K562 (cell line): ENCODE data around the gene CDCP1. TPM values are rescaled to one million over a fixed set of nuclear protein-coding genes. Genes with fewer than 3 reads are reported as not detected.

ENCODE experiments used
- ELF2 ChIP-seq: fragments of 250-450 bp; sonication (Bioruptor Pico); IDR thresholded peaks from 2 replicates; pipeline ENCODE4 v1.5.0; 2021; ENCODE audit warnings: mild to moderate bottlenecking
- GABPB2 ChIP-seq: fragments of 250-450 bp; sonication (Bioruptor Pico); conservative IDR thresholded peaks from 2 replicates; pipeline ENCODE4 v1.5.1; 2021; ENCODE audit warnings: mild to moderate bottlenecking
- GTF2F1 ChIP-seq: IDR thresholded peaks from 2 replicates; pipeline ENCODE4 v1.6.1; 2011; ENCODE audit warnings: low read depth, low read length, improper control_type of control experiment
- KLF10 ChIP-seq: fragments of 250-450 bp; sonication (Bioruptor Pico); IDR thresholded peaks from 2 replicates; pipeline ENCODE4 v1.6.1; 2021; ENCODE audit warnings: matching md5 sums
- MYBL2 ChIP-seq, 2 experiments: fragments of 450-650 bp in 1 of 2; sonication (generic) in 1 of 2; formaldehyde crosslinking in 1 of 2; IDR thresholded peaks; 2 replicates each; pipeline versions ENCODE4 v1.6.1 to v1.8.1; 2017 to 2022; ENCODE audit warnings: borderline replicate concordance in 1 of 2, inconsistent platforms in 1 of 2, low read depth in 1 of 2, mild to moderate bottlenecking in 1 of 2, missing genetic modification reagents in 1 of 2, moderate library complexity in 1 of 2
- RBM22 ChIP-seq: fragments of 200-400 bp; formaldehyde crosslinking; IDR thresholded peaks from 2 replicates; pipeline ENCODE4 v1.6.1; 2018; ENCODE audit warnings: low read length, low read depth; ENCODE audit not compliant: poor library complexity, severe bottlenecking
- SAP30 ChIP-seq: fragments of 200-600 bp; sonication (generic); IDR thresholded peaks from 2 replicates; pipeline ENCODE4 v1.6.1; 2012; ENCODE audit warnings: borderline replicate concordance, low read depth, mild to moderate bottlenecking, moderate library complexity, low read length, control low read depth, inconsistent platforms; ENCODE audit not compliant: insufficient read depth, poor library complexity, severe bottlenecking
- SMAD3 ChIP-seq: fragments of 450-650 bp; formaldehyde crosslinking; conservative IDR thresholded peaks from 2 replicates; pipeline ENCODE4 v1.4.0; 2020; ENCODE audit warnings: mild to moderate bottlenecking
- ZBTB43 ChIP-seq: sonication (generic); formaldehyde crosslinking; IDR thresholded peaks from 2 replicates; pipeline ENCODE4 v1.8.0; 2023; ENCODE audit warnings: mild to moderate bottlenecking, missing genetic modification reagents
- ZNF263 ChIP-seq: sonication (generic); formaldehyde crosslinking; IDR thresholded peaks from 2 replicates; pipeline ENCODE4 v1.8.0; 2022; ENCODE audit warnings: mild to moderate bottlenecking, missing genetic modification reagents, borderline replicate concordance
- ZNF274 ChIP-seq: IDR thresholded peaks from 2 replicates; pipeline ENCODE4 v1.6.1; 2011; ENCODE audit warnings: low read depth, mild to moderate bottlenecking, low read length, moderate library complexity, borderline replicate concordance
- ZNF696 ChIP-seq: fragments of 250-450 bp; sonication (Bioruptor Pico); conservative IDR thresholded peaks from 2 replicates; pipeline ENCODE4 v1.4.0; 2020; ENCODE audit warnings: mild to moderate bottlenecking, moderate library complexity
- ZSCAN32 ChIP-seq: fragments of 450-650 bp; formaldehyde crosslinking; IDR thresholded peaks from 2 replicates; pipeline ENCODE4 v1.4.0; 2020; ENCODE audit warnings: mild to moderate bottlenecking, moderate library complexity
- ZZZ3 ChIP-seq: fragments of 450-650 bp; IDR thresholded peaks from 2 replicates; pipeline ENCODE4 v1.6.1; 2016; ENCODE audit warnings: antibody characterized with exemption, mild to moderate bottlenecking, moderate library complexity
- polyA plus RNA-seq, 8 experiments: library from polyadenylated mRNA; depleted of rRNA in 4 of 8; stranded (reverse) in 5 of 8; unstranded in 3 of 8; fragments of >200 nt; fragmentation: Nextera tagmentation in 2 of 8; fragmentation: Illumina TruSeq in 1 of 8; extraction: Ambion mirVana in 2 of 8; extraction: Trizol in 1 of 8; gene quantifications; 2 replicates each; pipeline versions ENCODE4 v1.2.1 to v1.2.3, GENCODE V29; 2011 to 2014; ENCODE audit warnings: inconsistent platforms in 1 of 8, missing spikeins in 1 of 8
- total RNA-seq, 7 experiments: library from RNA; depleted of rRNA in 6 of 7; stranded (reverse); fragments of >200 nt in 6 of 7; fragmentation: Illumina TruSeq in 2 of 7; extraction: Trizol in 2 of 7; gene quantifications; 2 replicates each; pipeline versions ENCODE4 v1.2.1 to v1.2.3, GENCODE V29; 2011 to 2021; ENCODE audit warnings: low replicate concordance in 1 of 7
- TF ChIP-seq, protein P1 (sequence below): fragments of 450-650 bp; IDR thresholded peaks from 2 replicates; pipeline ENCODE4 v1.6.1; 2016; ENCODE audit warnings: low read depth
- TF ChIP-seq, protein P2 (sequence below), 2 experiments: fragments of 450-650 bp; IDR thresholded peaks; 2 replicates each; pipeline ENCODE4 v1.6.1; 2016

The CDCP1 gene
- total and polyA plus RNA-seq, 9 of the 15 experiments (the other 6 are each of a cell fraction or from before 2014, with no cell fraction given), result 3.9 to 16.4 (median 5.2) TPM

GRCh38 chr3:45064512-45065372 lies 81.4 kb downstream of the CDCP1 start (continued):
- TF ChIP-seq, protein P1, sequence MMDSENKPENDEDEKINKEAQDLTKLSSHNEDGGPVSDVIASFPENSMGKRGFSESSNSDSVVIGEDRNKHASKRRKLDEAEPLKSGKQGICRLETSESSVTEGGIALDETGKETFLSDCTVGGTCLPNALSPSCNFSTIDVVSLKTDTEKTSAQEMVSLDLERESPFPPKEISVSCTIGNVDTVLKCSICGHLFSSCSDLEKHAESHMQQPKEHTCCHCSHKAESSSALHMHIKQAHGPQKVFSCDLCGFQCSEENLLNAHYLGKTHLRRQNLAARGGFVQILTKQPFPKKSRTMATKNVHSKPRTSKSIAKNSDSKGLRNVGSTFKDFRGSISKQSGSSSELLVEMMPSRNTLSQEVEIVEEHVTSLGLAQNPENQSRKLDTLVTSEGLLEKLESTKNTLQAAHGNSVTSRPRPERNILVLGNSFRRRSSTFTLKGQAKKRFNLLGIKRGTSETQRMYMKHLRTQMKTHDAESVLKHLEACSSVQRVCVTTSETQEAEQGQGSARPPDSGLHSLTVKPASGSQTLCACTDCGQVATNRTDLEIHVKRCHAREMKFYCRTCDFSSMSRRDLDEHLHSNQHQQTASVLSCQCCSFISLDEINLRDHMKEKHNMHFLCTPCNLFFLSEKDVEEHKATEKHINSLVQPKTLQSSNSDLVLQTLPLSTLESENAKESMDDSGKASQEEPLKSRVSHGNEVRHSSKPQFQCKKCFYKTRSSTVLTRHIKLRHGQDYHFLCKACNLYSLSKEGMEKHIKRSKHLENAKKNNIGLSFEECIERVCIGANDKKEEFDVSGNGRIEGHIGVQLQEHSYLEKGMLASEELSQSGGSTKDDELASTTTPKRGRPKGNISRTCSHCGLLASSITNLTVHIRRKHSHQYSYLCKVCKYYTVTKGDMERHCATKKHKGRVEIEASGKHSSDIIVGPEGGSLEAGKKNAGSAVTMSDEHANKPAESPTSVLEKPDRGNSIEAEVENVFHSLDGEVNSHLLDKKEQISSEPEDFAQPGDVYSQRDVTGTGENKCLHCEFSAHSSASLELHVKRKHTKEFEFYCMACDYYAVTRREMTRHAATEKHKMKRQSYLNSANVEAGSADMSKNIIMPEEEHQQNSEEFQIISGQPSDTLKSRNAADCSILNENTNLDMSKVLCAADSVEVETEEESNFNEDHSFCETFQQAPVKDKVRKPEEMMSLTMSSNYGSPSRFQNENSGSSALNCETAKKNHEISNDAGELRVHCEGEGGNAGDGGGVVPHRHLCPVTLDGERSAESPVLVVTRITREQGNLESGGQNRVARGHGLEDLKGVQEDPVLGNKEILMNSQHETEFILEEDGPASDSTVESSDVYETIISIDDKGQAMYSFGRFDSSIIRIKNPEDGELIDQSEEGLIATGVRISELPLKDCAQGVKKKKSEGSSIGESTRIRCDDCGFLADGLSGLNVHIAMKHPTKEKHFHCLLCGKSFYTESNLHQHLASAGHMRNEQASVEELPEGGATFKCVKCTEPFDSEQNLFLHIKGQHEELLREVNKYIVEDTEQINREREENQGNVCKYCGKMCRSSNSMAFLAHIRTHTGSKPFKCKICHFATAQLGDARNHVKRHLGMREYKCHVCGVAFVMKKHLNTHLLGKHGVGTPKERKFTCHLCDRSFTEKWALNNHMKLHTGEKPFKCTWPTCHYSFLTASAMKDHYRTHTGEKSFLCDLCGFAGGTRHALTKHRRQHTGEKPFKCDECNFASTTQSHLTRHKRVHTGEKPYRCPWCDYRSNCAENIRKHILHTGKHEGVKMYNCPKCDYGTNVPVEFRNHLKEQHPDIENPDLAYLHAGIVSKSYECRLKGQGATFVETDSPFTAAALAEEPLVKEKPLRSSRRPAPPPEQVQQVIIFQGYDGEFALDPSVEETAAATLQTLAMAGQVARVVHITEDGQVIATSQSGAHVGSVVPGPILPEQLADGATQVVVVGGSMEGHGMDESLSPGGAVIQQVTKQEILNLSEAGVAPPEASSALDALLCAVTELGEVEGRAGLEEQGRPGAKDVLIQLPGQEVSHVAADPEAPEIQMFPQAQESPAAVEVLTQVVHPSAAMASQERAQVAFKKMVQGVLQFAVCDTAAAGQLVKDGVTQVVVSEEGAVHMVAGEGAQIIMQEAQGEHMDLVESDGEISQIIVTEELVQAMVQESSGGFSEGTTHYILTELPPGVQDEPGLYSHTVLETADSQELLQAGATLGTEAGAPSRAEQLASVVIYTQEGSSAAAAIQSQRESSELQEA, result no peak
- TF ChIP-seq ZNF263 (no peak), MYBL2 (IDR thresholded peaks at IDR 0.05; ENCODE audit: low read depth) (no peak), MYBL2 (CRISPR knock-in tag; IDR thresholded peaks at IDR 0.05; ENCODE audit: borderline replicate concordance) (no peak), KLF10 (CRISPR knock-in tag) (peak; percentile 99), ZNF274 (no peak), ELF2 (CRISPR knock-in tag) (peak; percentile 100), RBM22 (no peak), GABPB2 (CRISPR knock-in tag) (peak; percentile 99), SMAD3 (CRISPR knock-in tag) (peak; percentile 100), SAP30 (no peak), GTF2F1 (0 out of 2 replicates have a peak, but pooled peaks have one; percentile 52), ZZZ3 (no peak), ZBTB43 (CRISPR knock-in tag) (no peak), ZSCAN32 (CRISPR knock-in tag) (peak; percentile 100), ZNF696 (peak; percentile 98)
- TF ChIP-seq, protein P2, sequence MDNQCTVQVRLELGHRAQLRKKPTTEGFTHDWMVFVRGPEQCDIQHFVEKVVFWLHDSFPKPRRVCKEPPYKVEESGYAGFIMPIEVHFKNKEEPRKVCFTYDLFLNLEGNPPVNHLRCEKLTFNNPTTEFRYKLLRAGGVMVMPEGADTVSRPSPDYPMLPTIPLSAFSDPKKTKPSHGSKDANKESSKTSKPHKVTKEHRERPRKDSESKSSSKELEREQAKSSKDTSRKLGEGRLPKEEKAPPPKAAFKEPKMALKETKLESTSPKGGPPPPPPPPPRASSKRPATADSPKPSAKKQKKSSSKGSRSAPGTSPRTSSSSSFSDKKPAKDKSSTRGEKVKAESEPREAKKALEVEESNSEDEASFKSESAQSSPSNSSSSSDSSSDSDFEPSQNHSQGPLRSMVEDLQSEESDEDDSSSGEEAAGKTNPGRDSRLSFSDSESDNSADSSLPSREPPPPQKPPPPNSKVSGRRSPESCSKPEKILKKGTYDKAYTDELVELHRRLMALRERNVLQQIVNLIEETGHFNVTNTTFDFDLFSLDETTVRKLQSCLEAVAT (IDR thresholded peaks at IDR 0.05), result peak; percentile 79 to 91
